Stromal cell of bone marrow (primary cell): ENCODE results near the gene DPP9.
"Not testable (repeated sequence)": the region's sequence is repeated elsewhere in the genome, so short reads cannot be mapped to it uniquely, and the experiment has no call there.

Experiments
- DNase-seq: peaks from one replicate; pipeline ENCODE4 v3.0.0-alpha.2; 2012; ENCODE audit warnings: low read depth

DPP9 gene

DNA sequence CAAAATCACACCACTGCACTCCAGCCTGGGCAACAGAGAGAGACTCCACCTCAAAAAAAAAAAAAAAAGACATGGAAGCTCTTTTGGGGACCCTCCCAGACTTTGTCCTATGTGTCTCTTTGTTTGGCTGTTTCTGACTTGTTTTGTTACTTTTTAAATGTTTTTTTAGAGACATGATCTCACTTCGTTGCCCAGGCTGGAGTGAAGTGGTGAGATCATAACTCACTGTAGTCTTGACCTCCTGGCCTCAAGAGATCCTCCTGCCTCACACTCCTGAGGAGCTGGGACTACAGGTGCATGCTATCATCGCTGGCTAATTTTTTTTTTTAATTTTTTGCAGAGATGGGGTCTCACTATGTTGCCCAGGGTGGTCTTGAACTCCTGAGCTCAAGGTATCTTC, 16.4 kb upstream of the DPP9 start:
- DNase-seq = no peak

GRCh38 chr19:4738734-4739133, 15.1 kb upstream of the DPP9 start:
- no peak for DNase-seq

DNA sequence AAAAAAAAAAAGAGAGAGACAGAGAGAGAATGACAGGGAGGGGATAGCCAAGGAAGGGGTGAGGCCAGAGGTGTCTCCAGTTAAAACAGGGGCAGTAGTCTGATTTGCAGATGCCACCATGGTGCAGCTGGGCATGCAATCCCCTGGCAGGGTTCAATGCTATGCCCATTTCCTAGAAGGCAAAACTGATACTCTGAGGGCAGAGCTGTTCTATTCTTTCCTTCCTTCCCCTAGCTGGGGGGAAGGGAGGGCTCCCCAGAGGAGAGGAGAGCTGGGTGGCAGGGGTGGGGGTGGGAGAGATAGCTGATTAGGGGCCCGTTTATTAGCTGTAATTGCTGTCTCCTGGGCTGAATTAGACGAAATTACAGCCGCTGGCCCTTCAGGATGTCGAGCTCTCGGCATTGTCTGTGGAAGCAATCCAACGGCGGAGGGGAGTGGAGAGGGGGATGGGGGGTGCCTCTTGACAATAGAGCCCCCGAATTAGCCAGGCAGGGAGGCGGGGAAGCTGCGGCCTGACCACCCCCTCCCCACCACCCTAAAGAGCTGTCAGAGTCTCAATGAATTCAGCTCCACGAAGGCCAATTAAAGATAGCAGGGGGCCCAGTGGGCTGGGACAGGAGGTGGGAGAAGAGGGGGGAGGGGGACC, 14.4 kb upstream of the DPP9 start:
- no peak for DNase-seq

GRCh38 chr19:4733755-4734345, 10.2 kb upstream of the DPP9 start:
- DNase-seq = no peak

DNA sequence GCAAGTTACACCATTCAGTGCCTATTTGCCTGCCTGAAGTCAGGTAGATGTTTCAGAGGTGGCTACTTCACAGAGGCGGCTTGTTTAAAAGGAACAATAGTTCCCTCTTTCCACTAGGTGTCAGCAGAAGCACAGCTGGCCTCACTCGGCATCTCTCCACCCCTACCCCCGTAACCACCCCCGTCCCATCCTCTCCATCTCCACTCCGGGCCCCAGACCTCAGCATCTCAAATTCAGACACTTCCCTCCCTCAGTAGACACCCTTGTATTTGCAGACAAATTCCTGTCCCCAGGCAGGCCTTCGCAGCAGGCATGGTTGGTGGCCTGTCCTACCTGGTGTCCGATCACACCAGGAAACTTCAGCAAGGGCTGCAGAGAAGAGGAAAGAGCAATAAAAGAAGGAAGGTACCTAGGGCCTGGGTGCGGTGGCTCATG, 9.1 kb upstream of the DPP9 start:
- peak; percentile 31 for DNase-seq

DNA sequence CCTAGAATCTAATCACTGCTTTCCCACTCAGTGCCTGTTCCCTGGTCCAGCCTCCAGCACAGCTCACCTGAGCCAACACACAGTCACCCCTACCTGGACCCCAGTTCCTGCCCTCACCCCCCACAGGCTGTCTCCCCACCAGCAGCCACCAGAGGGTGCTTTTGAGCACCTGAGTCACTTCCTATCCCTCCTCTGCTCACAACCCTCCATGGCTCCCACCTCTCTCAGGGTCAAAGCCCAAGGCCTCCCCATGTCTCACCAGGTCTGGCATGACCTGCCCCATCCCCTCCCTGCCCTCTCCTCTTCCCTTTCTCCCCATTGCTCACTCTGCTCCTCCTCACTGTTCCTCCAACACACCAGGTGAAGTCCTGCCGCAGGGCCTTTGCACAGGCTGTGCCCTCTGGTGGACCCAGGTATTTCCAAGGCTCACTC, 7.1 kb upstream of the DPP9 start:
- no peak for DNase-seq

DNA sequence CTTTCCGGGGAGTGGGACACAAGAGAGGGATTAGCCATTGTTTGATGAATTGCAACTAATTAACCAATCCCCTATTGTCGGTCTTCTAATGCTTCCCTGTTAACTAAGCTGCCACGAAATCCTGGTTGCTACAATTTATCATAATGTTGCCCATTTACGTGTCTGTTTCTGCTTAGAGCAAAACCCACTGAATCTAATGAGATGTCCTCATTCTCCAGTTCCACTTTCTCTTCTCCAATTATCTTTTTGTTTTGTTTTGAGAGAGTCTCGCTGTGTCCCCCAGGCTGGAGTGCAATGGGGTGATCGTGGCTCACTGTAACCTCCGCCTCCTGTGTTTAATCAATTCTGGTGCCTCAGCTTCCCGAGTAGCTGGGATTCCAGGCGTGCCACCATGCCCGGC, 5.2 kb upstream of the DPP9 start:
- no peak for DNase-seq

DNA sequence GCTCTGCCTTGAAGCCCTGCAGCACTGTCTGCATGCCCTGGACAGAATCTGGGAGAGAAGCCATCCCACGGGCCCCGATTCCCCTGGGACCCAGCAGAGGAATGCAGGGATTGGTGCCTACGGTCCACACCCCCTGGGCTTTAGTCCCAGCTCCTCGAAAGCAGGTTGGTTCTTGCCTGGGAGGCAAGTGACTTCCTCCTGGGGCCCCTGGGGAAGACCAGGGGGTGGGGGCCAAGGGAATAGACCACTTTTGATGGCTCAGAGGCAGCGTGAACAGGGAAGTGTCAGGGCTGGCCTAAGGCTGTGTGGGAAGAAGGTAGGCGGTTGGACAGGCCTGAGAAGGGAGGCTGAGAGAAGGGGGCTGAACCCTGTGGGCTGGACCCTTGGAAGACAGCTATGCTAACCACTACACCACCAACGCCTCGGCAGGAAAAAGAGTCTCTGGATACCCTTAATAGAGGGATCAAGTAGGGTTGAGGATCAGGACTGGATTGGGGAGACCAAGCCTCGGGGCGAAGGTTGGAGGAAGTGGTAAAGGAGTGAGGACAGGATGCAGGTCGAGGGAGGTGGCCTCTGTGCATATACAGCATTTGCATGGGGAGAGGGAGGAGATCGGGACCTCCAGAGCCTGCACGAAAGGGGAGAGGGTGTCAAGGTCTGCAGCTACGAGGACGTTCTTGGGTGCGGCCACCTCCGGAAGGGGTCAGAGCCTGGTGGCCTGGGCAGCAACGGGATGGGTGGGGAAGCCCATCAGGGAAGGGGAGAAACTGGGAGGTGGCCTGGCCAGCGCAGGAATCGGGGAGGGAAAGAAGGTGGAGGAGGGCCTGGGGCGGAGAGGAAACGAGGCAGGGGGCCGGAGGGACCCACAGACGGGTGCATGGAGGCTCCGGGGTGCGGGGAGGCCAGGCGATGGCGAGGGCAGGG, 709 bp downstream of the DPP9 start:
- DNase-seq = no peak

- no peak for DNase-seq
These were observed 2.4 kb downstream of the DPP9 start for GRCh38 chr19:4721196-4721595.

- no peak for DNase-seq
These were observed 3.5 kb downstream of the DPP9 start for GRCh38 chr19:4720037-4720700.

- DNase-seq = no peak
These were observed 4.2 kb downstream of the DPP9 start for GRCh38 chr19:4719499-4719866.

- DNase-seq = no peak
These were observed 5.5 kb downstream of the DPP9 start for GRCh38 chr19:4717966-4718701.

- no peak for DNase-seq
These were observed 6.3 kb downstream of the DPP9 start for GRCh38 chr19:4717191-4717965.

GRCh38 chr19:4715529-4716221, 8.0 kb downstream of the DPP9 start:
- DNase-seq = no peak

DNA sequence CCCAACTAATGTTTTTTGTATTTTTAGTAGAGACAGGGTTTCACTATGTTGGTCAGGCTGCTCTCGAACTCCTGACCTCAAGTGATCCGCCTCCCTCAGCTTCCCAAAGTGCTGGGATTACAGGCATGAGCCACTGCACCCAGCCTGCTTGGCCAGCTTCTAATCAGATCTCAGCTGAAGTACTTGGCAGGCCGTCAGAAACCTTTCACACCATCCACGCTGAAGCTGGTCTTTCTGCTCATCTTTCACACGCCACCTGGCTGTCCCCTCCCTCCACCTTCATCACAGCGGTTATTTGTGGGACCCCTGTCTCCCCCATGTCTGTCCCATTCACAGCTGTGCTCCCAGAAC, 8.5 kb downstream of the DPP9 start:
- DNase-seq = not testable (repeated sequence)

DNA sequence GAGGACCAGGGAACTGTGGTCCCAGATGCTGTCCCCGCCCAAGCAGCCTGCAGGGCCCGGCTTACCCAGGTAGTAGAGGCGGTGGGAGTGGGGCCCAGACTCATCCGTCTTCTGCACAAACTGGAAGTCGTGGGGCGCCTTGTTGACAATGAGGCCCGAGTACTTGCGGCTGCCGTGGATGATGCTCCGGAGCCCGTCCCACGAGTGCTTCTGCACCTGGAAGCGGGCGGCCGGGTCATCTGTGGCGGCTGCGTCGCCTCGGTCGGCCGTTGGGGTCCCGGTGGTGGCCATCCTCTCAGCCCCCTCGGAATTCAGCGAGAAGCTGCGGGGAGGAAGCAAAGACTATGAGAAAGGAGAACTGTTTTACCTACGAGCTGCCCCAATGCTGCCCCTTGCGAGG, 9.6 kb downstream of the DPP9 start:
- DNase-seq = no peak

DNA sequence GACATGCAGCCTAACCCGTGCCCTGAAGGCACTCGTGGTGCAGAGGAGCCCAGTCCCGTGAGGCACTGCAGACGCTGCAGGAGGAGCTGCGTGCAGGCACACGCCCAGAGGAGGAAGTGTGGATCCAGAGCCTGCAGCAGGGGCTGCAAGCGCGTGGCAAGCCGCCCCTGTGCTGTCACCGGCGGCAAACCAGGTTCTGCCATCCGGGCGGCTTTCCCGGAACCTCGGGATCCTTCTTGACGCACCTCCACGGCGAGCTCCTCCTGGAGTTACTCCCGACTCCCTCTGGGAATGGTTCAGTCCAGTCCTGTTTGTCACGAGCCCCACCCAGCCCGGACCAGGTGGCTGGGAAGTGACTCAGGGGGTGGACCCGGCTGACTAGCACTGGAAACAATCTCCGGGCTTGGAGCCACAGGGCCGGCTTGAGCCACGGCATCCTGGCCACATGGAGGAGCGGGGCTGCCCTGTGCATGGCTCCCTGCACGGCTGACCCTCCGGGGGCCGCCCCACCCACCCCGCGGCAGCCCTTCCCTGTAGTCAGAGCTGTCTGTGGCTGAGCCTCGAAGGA, 10.2 kb downstream of the DPP9 start:
- DNase-seq = peak; percentile 94

DNA sequence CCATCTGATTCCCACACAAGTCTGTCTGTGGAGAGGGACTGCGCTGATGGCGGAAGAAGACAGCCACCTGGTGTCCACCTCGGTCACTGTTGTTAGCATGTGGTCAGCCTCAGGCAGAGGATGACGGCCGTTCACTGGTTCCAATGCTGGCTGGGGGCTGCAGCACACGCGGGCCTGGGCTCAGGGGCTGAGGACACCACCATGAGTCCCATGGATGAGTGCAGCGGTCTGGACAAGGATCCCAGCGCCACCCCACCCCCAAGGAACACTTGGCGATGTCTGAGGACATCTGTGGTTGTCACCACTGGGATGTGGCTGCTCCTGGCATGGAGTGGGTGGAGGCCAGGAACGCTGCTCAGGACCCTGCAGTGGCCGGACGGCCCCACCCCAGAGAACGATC, 10.9 kb downstream of the DPP9 start:
- no peak for DNase-seq

DNA sequence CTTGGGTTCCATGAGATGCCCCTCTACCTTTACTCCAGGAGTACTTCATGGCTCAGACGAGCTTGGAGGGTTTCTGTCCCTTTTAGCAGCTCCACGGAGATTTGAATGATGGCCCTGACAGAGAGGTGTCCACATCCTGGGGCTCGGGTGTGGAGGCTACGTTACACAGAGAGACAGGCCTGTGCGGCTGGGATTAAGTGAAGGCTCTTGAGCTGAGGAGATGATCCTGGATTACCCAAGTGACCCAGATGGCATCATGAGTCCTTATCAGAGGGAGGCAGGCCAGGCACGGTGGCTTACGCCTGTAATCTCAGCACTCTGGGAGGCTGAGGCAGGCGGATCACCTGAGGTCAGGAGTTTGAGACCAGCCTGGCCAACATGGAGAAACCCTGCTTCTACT, 12.4 kb downstream of the DPP9 start:
- no peak for DNase-seq

DNA sequence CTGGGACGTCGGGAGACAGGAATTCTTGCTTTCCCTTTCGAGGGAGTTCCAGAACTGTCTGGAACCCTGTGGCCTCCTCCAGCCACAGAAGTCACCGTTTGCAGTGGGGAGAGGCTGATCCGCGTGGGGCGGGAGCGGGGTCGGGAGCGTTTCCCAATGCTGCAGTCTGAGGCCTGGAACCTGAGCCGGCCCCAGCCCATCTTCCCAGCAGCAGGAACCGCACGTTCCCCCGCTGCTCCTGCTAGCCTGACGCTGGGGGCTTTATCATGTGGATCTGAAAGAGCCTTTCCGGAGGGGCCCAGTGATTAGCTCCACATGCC, 13.4 kb downstream of the DPP9 start:
- DNase-seq = no peak
